ENCODE results near the gene CDH4.
"Not testable (repeated sequence)": the region's sequence is repeated elsewhere in the genome, so short reads cannot be mapped to it uniquely, and the experiment has no call there.

Gene CDH4

DNA sequence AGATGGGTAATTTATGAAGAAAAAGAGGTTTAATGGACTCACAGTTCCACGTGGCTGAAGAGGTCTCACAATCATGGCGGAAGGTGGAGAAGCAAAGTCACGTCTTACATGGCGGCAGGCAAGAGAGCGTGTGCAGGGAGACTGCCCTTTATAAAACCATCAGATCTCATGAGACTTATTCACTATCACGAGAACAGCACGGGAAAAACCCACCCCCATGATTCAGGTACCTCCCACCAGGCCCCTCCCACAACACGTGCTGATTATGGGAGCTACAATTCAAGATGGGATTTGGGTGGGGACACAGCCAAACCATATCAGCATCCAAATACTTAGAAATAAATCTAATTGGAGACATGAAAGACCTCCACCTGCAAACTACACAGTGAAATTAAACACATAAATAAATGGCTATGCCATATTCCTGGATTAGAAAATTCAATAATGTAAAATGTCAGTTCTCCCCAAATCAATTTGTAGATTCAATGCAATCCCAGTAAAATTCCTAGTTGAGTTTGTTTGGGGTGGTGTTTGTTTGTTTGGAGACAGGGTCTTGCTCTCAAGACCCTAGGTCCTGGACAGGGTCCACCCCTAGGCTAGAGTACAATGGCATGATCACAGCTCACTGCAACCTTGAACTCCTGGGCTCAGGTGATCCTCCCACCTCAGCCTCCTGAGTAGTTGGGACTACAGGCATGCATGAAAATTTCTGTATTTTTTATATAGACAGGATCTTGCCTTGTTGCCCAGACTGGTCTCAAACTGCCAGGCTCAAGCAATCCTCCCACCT lies 712.0 kb downstream of the CDH4 start:
- no peak for DNase-seq (ENCODE audit: low read depth)

DNA sequence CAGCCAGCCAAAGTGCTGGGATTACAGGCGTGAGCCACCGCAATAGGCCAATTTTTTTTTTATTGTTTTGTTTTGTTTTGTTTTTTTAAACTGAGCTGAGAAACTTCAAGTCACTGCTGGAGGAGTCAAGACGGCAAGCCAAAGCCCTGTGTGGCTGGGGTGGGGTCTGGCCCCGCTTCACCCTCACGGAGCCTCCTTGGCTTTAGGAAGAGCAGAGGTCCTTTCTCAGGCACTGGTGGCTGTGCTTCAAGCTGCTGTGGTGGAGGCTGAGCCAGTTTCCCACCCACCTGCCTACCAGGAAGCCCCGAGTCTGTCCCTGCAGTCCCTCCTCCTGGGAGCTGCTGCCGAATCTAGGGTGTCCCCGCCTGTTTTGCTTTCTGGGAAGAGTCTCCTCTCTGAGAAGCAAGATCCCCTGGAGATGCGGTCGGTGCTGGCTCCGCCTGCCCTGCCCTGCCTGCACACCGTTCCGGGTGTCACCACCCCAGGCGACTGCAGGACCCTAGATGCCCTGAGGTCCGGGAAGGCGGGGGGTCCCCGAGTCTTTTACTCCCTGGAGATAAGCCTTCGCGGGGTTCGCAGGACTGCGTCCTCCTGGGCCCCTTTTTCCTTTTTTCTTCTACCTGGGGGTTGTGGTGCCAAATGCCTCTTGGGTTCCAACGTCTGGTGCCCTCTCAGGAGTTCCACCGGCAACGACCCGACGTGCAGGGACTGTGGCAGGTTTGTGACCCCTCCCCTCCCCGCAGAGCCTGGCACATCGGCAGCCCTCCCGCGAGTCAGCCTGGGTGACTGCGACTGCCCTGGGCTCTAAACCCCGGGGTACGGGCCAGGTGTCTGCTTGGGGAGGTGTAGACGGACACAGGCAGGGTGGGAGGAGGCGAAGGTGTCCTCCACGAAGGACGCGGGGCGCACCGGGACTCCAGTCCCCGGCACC lies 712.9 kb downstream of the CDH4 start:
- no peak for DNase-seq (ENCODE audit: low read depth)

DNA sequence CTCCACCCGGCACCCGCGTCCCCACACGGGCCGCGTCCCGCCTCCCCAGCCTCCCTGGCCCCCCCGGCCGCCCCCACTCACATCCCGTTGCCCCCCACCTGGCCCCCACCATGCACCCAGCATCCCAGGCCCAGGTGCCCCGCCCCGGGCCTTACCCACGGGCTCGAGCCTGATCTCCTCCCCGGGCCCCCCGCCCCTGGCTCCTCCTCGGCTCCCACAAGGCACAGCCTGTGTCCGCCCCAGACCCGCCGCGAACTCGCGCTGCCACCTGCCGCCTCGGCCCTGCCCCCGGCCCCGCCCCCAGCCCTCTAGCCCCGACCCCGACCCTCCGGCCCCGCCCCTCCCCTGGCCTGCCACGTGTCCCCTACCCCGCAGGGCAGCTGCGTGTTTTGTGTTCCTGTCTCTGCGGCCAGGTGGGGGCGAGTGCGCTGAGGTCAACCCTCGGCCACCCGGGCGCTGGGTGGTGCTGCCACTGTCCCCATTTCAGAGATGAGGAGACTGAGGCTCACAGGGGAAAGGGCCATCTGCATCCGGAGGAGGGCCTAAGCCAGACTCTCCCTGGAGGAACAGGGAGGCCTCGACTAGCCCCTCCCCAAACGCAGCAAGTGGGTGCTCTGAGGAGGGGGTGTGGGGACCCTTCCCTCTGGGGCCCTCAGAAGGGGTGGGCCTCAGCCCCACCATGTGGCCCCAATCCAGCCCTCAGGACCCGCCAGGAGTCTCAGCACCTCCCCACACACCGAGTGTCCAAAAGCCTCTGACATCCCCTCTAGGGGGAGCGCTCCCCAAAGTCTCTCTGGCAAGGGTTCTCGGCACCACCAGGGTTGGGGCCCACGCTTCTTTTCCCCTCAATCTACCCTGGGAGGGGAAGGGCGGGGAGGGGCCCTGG lies 713.8 kb downstream of the CDH4 start:
- no peak for DNase-seq (ENCODE audit: low read depth)

GRCh38 chr20:61966492-61967244 lies 714.6 kb downstream of the CDH4 start:
- no peak for DNase-seq (ENCODE audit: low read depth)

DNA sequence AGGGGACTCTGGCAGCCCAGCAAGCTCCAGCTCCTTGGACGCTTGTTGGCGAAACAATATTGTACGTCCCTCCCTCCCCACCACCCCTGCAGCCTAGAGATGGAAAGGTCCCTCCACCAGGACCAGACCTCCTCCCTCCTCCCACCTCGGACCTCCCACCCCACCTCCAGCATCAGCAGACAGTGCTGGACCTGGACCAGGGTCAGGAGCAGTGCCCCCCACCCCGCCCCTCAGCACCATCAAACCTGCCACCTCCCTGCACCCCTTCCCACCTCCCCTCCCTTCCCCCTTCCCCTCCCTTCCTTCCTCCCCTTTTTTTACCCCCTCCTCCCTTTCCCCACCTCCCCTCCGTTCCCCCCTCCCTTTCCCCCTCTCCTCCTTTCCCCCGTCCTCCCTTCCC lies 715.2 kb downstream of the CDH4 start:
- no peak for DNase-seq (ENCODE audit: low read depth)

DNA sequence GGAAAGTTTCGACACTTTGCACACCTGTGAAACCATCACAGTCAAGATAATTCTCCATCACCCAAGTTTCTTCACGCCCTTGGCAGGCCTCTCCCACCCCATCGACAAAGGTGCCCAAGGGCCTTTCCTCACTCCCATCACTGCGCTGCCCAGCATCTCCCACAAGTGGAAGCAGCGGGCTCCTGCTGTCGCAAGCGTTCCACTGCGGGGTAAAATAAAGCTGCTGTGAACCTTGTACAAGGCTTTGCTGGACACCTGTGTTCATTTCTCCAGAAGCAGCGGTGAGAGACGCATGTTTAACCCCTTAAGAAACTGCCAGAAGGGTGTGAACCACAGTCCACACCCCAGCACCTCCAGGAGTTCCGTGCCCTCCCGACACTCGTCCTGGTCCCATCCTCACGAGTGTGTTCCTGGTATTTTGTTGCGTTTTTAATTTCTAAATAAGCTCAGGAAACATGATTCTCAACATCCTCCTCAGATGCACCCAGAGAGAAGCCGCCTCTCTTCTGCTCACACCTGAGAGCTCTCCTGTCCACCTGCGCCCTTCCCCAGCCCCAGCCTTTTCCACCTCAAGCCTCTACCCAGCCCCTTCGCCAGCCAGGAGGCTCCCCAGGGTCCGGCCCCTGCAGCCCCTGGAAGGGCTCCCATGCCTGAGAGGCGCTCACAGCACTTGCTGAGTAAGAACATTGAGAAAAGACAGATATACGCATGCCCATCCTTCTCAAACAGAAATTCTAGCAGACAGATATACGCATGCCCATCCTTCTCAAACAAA lies 716.2 kb downstream of the CDH4 start:
- DNase-seq (ENCODE audit: low read depth), result no peak

DNA sequence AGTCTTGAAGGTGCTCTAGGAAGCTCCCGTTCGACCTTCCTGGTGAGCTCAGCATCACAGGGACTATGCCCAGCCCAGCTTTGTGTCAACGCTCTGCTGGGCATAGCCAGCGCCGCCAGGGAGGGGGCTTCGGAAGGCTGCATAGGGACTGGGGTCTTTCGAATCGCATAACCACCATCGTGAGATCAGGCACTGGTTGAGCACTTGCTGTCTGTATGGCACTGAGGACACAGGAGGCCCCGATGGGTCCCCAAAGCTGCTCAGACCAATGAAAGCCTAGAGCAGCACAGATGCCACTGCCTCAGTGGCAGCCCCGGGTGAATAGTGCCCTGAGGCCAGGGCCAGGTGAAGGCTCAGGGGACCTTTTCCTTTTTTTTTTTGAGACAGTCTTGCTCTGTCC lies 716.9 kb downstream of the CDH4 start:
- no peak for DNase-seq (ENCODE audit: low read depth)

GRCh38 chr20:61969806-61970205 lies 717.7 kb downstream of the CDH4 start:
- no peak for DNase-seq (ENCODE audit: low read depth)

- no peak for DNase-seq (ENCODE audit: low read depth)
These were observed 718.3 kb downstream of the CDH4 start for GRCh38 chr20:61970357-61970756.

- DNase-seq (ENCODE audit: low read depth), result not testable (repeated sequence)
These were observed 719.5 kb downstream of the CDH4 start for GRCh38 chr20:61971595-61971994.

GRCh38 chr20:61972636-61973508 lies 720.8 kb downstream of the CDH4 start:
- DNase-seq (ENCODE audit: low read depth), result no peak

- no peak for DNase-seq (ENCODE audit: low read depth)
These were observed 721.7 kb downstream of the CDH4 start for GRCh38 chr20:61973515-61974356.

- DNase-seq (ENCODE audit: low read depth), result no peak
These were observed 722.2 kb downstream of the CDH4 start for GRCh38 chr20:61974357-61974665.

GRCh38 chr20:61975407-61976129 lies 723.5 kb downstream of the CDH4 start:
- no peak for DNase-seq (ENCODE audit: low read depth)

- no peak for DNase-seq (ENCODE audit: low read depth)
These were observed 724.2 kb downstream of the CDH4 start for GRCh38 chr20:61976263-61976643.

- DNase-seq (ENCODE audit: low read depth), result no peak
These were observed 724.8 kb downstream of the CDH4 start for GRCh38 chr20:61976644-61977418.

DNA sequence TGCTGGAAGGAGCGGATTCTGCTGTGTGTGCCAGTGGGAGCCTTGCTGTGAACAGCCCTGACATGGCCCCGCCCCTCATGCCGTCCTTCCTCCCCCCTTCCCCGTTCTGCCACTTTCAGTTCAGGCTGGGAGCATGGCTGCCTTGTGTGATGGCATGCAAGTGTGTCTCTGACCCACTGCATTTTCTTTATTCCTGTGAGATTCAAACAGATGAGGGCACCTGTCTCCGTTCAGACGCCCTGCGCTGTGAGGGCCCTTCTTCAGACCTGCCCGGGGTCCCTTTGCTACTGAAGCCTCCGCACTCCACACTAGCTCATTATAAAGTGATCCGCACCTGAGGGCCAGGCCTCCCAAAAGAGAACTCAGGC lies 725.3 kb downstream of the CDH4 start:
- no peak for DNase-seq (ENCODE audit: low read depth)
